Measurements from ENCODE around the gene MCM9. TPM values are rescaled to one million over a fixed set of nuclear protein-coding genes. Genes with fewer than 3 reads are reported as not detected.
"Not testable (repeated sequence)": the region's sequence is repeated elsewhere in the genome, so short reads cannot be mapped to it uniquely, and the experiment has no call there.

The MCM9 gene
- total RNA-seq, 1 experiment from 2014 or later, result 12.1 TPM

DNA sequence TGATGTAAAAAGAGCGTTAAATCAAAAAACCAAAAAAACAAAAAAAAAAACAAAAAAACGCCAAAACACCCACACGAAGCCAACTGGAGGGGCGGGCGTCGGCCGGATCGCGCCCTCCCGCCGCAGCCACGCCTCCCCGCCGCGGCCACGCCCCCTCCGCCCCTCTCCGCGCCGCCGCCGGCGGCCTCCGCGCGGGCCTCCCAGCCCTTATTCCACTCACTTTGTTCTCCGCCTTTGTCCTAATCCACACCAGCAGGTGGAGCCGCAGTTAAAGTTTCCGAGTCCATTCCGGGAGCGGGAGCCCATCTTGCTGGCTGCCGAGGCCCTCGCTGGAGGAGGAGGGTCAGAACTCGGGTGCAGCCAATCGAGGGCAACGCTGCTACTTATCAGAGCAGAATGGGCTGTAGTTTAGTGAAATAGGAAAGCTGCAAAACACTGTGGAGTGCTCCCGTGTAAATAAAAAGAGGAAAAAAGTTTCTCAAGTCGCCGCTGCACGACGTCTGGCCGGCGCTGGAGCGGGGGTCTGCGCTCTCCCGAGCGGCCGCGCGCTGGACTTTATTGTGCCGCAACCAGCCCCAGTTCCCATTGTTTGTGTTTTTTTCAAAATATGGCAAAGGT lies 41.0 kb downstream of the MCM9 start, which contains the start of gene ASF1A:
ASF1A (plus strand) TSS at position 346 of the 618 bp plus-strand sequence; CDS start at position 608, 262 bp downstream.
- DNase-seq (ENCODE audit: low read depth), result peak; percentile 99

DNA sequence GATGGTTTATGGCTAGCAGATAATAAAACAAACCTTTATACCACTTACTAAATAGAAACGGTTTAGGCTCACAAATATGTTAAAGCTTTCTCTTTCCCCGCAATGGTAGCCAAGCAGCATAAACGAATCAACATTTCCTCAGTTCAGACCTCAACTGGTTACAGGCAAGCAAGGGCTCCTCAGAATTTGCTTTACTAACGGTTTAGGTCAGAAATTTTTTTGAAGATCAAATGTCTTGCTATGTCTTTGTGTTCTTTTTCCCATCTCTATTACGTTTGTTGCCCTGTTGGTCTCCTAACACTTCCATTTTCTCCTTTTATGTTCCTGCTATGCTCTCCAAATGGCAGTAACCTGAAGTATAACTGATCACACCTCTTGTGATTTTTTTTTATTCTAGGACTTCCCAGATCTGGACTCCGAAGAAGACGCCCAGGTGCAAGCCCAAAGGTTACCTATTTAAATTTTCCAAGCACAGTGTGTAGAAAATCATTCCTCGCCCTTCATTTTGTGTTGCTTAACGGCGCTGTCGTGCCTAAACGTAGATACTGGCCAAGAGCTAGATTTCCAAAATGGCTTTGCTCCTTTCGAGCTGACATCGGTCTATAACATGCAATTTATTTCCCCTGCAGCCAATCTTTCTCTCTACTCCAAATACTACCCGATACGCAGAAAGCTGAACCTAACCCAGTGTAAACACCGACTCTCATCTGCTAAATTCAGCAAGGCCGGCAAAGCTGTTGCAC lies 41.7 kb downstream of the MCM9 start:
- peak; percentile 82 for DNase-seq (ENCODE audit: low read depth)

DNA sequence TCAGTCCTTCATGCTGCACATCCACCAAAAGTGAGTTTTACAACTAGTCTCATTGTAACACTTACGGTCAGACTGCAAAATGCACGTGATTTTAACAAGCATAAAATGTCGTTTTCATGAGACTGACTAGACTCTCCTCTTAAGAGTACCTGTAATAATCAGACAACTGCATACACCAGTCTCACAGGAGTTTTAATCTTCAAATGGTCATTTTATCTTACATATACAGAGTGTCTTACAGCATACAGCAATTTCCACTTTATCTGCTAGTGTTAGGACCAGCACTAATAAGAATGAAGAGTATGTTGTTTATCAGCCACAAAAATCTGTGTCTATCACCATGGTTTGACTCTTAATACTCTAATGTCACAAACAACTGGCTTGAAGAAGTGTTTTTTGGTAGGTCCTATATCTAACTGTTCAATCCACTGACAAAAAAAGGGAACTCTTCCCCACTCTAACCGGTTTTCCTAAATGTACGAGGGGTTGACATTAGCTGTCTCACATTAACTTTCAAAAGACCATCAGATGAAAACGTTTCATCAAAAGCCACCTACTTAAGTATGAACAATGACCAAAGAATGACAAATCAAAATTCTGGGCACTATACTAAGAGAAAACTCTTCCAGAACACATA lies 42.5 kb downstream of the MCM9 start:
- peak; percentile 25 for DNase-seq (ENCODE audit: low read depth)

DNA sequence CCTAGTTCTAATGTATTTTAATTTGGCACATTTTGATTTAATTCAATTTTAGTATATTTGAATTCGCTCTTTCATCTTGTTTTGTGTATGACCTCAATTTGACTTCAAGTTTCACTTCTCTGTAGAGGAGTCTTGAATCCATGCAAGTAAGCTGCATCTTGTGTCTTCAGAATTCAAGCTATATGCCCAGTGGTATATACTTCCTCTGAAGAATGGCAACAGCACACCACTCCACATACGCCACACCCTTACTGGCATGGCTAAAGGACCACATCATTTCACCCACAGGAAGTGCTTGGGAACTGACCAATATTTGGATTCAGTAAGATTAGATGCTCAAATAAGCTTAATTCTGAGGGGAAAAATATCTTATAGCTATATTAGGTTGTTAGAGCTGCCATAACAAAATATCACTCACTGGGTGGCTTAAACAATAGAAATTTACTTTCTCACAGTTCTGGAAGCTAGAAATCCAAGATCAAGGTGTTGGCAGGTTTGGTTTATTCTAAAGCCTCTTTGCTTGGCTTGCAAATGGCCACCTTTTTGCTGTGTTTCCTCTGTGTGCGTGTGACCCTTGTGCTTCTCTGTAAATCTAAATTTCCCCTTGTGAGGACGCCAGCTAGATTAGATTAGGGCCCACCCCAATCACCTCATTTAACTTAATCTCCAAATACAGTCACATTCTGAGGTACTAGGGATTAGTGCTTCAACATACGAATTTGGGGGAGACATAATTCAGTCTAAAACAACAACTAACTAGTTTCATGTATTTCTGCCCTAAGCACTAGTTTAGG lies 43.8 kb downstream of the MCM9 start:
- peak; percentile 38 for DNase-seq (ENCODE audit: low read depth)

DNA sequence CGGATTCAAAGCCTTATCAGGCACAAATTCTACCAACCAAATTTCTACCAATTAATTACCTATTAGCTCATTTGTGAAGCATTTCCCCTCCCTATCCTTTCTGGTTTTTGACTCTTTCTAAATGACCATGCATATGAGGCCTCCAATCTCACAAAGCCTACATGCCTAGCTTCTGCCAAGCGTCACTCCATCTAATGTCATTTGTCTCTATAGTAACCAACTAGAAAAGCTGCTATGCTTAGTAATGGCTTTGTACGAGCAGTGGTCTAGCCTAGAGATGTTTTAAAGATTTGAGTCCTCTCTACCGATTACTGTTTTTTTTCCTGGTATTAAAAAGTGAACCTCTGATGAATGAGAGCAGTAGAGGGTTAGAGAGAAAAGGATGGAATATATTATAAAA lies 45.8 kb downstream of the MCM9 start:
- DNase-seq (ENCODE audit: low read depth), result no peak

DNA sequence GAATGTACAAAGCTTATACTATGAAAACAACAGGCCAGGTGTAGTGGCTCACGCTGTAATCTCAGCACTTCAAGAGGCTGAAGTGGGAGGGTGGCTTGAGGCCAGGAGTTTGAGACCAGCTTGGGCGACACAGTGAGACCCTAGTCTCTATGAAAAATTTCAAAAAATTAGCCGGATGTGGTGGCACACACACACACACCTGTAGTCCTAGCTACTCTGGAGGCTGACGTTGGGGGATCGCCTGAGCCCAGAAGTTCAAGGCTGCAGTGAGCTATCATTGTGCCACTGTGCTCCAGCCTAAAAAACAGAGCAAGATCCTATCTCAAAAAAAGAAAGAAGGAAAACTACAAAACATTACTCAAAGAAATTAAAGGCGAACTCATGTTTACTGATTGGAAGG lies 48.3 kb downstream of the MCM9 start:
- no peak for DNase-seq (ENCODE audit: low read depth)

DNA sequence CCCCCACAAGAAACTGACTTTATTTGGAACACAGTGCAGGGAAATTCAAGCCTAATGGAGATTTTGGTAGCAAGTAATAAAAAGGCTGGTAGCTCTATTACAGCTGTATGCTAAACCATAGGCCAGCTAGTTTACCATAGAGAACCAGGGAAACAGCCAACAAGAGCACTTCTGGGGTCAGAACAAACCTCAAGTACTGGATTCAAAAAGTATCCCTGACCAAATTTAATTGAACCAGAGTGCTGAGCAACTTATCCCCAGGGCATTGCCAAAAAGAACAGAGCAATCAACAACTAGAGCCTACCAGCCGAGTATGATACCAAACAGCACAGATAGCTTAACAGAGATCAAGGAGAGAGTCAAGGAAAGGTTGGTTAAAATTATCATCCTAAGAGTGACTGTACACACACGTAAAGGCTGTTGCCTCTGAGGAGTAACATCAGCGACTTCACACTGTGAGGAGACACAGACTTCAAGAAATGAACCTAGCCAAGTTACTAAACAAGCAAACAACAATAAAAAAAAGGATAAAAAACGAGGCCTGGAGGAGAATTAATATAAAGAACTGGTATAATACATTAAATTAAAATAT lies 52.5 kb downstream of the MCM9 start:
- DNase-seq (ENCODE audit: low read depth), result no peak

DNA sequence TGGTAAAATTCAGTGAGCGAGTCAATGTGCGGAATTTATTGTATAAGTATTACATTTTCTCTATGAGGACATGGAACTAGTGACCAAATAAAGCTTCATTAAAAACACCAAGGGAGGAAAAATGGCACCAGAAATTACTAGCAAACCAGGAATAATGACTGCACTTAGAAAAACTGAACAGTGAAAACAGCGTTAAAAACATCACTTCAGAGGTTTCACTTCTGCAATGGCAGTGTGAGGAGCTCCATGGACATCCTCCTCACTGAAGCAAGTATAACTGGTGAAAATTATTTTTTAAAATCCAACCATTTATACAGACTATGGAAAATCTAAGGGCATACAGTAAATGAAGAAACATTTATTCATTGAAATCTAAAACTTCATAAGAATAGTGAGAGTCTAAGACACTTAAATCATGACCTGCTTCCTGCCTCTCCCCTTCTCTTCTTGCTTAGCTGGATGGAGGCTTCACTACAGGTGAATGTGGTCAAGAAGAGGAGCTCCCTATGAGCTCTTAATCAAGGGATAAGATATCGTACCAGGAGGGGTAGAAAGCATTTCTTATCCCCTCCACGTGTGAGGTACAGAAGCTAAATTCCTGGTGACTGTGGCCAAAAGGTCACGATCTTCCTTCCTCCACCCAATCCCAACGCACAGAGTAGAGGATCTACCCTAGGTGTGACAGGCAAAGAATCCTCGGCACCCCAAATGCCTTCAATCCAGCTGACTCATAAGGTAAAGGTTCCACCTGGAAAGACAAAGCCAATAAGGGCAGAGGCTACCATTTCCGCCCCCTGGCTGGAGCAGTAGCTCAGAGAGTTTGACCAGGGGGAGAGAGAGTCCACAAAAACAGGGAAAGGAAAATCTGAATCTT lies 53.3 kb downstream of the MCM9 start:
- DNase-seq (ENCODE audit: low read depth), result no peak

DNA sequence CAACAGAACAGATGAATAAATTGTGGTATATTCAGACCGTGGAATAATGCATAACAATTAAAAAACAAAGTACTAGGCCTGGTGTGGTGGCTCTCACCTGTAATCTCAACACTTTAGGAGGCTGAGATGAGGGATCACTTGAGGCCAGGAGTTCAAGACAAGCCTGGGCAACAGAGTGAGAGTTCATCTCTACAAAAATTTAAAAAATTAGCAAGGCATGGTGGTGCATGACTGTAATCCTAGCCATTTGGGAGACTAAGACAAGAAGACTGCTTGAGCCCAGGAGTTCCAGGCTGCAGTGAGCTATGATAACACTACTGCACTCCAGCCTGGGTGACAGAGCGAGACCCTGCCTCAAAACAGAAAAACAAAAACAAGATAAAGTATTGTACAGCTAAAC lies 57.2 kb downstream of the MCM9 start:
- no peak for DNase-seq (ENCODE audit: low read depth)

DNA sequence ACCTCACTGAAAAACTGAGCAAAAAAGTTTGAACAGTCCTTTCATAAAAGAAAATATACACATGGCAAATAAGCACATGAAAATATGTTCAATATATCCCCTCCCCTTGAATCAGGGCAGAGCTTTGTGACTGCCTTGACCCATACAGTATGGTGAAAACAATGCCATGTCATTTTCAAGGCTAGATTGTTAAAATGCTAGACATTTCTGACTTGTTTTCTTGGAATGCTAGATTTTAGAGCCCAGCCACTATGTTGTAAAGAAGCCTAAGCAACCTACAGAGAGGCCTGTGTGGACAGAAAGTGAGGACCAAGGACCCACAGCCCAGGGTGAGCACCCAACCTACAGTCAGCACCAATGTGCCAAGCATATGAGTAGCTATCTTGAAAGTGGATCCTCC lies 58.1 kb downstream of the MCM9 start:
- DNase-seq (ENCODE audit: low read depth), result peak; percentile 66

DNA sequence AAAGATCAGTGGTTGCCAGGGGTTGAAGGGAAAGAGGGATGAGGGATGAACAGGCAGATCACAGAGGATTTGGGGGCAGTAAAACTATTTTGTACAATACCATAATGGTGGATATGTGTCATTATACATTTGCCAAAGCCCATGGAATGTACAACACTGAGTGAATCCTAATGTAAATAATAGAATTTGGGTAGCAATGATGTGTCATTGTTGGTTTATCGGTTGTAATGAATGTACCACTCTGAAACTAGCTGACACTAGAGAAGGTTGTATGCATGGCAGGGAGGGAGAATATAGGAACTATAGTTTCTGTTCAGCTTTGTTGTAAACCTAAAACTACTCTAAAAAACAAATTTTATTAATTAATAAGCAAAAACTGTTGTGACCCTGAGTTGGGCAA lies 58.8 kb downstream of the MCM9 start:
- DNase-seq (ENCODE audit: low read depth), result peak; percentile 51

DNA sequence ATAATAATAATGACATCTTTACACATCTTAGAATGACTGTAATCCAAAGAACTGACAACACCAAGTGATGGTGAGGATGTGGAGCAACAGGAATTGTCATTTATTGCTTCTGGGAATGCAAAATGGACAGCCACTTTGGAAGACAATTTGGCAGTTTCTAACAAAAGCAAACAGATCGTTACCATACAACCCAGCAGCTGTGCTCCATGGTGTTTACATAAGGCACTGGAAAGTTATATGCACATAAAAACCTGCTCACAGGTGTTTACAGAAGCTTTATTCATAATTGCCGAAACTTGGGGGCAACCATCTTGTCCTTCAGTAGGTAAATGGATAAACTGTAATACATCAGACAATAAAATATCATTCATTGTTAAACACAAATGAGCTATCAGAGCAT lies 59.3 kb downstream of the MCM9 start:
- no peak for DNase-seq (ENCODE audit: low read depth)

DNA sequence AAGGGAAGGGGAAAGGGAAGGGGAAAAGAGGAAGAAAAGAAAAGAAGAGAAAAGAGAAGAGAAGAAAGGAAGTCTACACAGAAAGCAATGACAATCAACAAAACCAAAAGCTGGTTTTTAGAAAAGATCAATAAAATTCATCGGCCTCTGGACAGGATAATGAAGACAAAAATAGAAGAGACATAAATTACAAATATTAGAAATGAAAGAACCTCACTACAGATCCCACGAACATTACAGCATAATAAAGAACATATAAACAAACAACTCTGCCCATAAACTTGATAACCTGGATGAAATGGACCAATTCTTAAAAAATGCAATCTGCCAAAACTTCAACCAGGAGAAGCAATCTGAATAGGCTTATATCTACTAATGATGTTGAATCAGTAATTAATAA lies 61.7 kb downstream of the MCM9 start:
- DNase-seq (ENCODE audit: low read depth), result no peak

DNA sequence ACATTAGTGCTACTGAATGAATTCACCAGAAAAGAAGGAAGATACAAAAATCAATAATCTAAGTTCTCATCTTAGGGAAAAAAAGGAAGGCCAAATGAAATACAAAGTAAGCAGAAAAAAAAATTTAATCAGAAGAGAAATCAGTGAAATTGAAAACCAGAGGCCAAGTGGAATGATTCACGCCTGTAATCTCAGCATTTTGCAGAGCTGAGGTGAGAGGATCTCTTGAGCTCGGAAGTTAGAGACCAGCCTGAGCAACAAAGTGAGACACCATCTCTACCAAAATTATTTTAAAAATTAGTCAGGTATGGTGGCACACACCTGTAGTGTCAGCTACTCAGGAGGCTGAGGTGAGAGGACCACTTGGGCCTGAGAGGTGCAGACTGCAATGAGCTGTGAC lies 62.2 kb downstream of the MCM9 start:
- DNase-seq (ENCODE audit: low read depth), result no peak

DNA sequence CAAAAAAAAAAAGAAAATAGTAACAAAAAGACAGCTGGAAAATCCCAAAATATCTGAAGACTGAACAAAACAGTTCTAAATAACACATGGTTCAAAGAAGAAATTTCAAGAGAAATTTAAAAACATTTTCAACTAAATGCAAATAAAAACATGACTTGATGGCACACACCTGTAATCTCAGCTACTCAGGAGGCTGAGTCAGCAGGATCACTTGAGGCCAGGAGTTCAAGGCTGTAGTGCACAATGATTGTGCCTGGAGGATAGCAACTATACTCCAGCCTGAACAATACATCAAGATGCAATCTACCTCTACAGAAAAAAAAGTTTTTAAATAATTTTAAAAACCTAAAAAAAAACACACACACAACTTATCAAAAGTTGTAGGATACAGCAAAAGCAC lies 62.6 kb downstream of the MCM9 start:
- no peak for DNase-seq (ENCODE audit: low read depth)

DNA sequence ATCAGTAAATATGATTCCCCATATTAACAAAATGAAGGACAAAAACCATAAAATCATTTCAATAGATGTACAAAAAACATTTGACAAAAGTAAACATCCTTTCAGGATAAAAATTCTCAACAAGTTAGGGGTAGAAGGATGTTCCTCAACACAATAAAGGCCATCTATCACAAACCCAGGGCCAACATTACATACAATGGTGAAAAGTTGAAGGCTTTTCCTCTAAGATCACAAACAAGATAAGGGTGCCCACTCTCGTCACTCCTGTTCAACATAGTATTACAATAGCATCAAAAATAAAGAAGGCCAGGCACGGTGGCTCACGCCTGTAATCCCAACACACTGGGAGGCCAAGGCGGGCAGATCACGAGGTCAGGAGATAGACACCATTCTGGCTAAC lies 63.6 kb downstream of the MCM9 start:
- no peak for DNase-seq (ENCODE audit: low read depth)

DNA sequence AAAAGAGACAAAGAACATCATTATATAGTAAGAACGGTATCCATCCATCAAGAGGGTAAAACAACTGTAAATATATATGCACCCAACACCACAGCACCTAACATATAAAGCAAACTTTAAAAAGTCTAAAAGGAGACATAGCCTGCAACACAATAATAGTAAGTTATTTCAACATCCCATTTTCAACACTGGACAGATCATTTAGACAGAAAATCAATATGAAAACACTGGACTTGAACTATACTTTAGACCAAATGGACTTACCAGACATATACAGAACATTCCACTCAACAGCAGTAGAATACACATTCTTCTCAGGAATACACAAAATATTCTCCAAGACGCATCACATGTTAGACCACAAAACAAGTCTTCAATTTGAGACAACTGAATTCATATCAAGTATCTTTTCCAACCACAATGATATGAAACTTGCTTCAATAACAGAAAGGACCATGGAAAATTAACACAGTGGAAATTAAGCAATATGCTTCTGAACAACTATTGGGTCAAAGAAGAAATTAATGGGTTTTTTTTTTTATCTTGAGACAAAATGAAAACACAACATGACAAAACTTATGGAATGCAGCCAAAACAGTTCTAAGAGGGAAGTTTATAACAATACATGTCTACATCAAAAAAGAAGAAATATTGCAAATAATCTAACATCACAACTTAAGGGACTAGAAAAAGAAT lies 64.9 kb downstream of the MCM9 start:
- DNase-seq (ENCODE audit: low read depth), result peak; percentile 70

DNA sequence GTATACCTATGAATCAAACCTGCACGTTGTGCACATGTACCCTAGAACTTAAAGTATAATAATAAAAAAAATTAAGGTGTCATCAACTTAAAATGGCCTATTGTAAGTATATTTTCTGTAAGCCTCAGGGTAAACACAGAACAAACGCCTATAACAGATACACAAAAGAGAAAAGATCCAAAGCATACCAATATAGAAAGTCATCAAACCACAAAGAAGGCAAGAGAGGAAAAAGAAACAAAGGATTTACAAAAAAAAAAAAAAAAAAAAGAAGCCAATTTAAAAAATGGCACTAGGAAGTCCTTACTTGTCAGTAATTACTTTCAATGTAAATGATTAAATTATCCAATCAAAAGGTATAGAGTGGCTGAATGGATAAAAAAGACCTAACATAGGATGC lies 65.6 kb downstream of the MCM9 start:
- peak; percentile 80 for DNase-seq (ENCODE audit: low read depth)

DNA sequence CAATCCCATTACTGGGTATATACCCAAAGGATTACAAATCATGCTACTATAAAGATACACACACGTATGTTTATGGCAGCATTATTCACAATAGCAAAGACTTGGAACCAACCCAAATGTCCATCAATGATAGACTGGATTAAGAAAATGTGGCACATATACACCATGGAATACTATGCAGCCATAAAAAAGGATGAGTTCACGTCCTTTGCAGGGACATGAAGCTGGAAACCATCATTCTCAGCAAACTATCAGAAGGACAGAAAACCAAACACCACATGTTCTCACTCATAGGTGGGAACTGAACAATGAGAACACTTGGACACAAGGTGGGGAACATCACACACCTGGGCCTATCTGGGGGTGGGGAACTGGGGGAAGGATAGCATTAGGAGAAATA lies 66.1 kb downstream of the MCM9 start:
- DNase-seq (ENCODE audit: low read depth), result not testable (repeated sequence)

DNA sequence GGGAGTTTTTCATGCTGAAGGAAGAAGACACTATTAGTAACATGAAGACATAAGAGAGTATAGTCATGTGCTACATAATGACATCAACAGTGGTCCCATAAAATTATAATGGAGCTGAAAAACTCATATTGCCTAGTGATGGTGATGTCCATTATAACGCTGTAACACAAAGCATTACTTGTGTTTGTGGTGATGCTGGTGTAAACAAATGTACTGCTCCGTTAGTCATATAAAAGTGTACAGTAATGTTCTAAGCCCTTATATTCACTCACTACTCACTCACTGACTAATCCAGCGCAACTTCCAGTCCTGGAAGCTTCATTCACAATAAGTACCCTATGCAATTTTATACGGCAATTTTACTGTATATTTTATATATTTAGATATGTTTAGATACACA lies 67.8 kb downstream of the MCM9 start:
- no peak for DNase-seq (ENCODE audit: low read depth)
